NCI-H146 treated with DMSO at 0.1 percent for 48 hours (cell line): ENCODE data around the gene IGSF8.
"Not testable (repeated sequence)": the region's sequence is repeated elsewhere in the genome, so short reads cannot be mapped to it uniquely, and the experiment has no call there.

Experiments
- DNase-seq: peaks from one replicate; lab custom pipeline; 2025; ENCODE audit not compliant: unreplicated experiment; lab: John Stamatoyannopoulos, UW

The IGSF8 gene

DNA sequence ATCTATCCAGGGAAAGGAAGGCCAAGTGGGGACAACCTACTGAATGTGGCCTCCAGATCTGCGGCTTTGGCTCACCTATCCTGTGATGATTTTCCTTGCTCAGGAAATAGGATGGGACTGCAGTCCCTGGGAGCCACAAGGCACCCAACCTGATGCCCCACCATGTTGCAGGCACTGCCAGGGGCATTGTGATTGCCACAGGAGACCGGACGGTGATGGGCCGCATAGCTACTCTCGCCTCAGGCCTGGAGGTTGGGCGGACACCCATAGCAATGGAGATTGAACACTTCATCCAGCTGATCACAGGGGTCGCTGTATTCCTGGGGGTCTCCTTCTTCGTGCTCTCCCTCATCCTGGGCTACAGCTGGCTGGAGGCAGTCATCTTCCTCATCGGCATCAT lies 29.0 kb upstream of the IGSF8 start:
- DNase-seq, result no peak

DNA sequence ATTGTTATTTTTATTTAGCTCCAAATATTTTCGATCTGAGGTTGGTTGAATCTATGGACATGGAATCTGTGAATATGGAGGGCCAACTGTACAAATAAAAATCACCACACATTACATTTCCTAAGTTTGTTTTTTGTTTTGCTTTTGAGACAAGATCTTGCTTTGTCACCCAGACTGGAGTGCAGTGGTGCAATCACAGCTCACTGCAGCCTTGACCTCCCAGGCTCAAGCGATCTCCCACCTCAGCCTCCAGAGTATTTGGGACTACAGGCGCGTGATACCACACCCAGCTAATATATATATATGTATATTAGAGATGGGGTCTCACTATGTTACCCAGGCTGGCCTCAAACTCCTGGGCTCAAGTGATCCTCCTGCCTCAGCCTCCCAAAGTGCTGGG lies 27.9 kb upstream of the IGSF8 start:
- not testable (repeated sequence) for DNase-seq

DNA sequence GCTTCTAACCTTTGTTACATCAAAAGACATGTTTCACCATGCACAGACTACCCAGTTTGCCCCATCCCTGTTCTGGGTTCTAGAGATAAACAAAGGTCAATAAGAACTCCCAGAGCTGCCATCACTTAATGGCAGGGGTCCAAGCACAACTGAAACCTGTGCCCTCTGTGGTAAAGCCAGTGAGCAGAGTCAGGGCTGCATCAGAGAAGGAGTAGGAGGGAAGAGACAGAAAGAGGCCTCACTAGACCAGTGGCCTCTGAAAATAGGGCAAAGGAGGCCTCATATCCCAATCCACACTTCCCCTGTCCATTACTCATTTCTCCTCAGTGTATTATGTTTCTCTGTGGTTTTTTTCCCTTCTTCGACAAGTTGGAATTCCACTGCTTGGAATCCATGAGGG lies 27.3 kb upstream of the IGSF8 start:
- no peak for DNase-seq

DNA sequence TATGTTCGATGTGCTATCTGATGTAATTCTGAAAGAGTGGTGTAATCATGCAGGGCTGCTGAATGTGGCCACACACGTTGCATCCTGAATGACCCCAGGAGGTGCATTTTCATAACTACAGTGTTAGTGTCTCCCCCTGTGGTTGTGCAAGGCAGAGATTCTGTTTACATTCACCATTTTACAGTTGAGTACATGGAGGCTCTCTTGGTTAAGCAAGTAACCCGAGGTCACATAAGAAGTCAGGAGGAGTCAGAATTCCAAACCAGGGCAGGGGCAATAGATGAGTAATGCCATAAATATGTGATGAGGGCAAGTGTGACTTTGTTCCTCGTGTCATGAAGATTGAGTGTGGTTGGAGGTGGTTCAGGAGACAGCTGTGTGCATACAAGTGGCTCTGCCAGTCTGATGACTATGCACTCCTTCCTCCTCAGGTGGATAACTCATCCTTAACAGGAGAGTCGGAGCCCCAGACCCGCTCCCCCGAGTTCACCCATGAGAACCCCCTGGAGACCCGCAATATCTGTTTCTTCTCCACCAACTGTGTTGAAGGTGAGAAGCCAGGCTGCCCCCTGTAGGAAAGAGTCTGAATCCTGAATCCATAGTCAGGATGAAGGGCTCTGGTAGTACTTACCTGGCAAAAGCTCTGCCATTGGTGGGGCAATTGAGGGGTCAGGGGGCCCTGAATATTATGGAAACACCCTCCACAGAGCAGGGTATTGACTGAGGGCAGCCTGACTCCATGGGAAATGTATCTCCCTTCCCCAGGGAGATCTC lies 26.5 kb upstream of the IGSF8 start:
- no peak for DNase-seq

DNA sequence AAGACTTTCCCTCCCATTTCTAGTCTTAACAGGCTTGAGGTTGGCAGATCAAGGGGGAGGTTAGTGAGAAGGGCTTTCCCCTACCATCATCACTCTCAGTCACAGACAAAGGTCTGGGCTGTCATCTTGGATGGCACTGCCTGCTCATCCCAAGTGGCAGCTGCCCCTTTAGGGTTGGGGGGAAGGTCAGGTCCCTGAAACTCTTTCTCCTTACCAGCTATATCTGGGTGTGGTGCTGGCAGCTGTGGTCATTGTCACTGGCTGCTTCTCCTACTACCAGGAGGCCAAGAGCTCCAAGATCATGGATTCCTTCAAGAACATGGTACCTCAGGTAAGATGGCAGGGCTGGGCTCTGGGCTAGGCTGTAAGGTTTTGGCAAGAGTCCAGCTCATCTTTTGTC lies 25.3 kb upstream of the IGSF8 start:
- no peak for DNase-seq

DNA sequence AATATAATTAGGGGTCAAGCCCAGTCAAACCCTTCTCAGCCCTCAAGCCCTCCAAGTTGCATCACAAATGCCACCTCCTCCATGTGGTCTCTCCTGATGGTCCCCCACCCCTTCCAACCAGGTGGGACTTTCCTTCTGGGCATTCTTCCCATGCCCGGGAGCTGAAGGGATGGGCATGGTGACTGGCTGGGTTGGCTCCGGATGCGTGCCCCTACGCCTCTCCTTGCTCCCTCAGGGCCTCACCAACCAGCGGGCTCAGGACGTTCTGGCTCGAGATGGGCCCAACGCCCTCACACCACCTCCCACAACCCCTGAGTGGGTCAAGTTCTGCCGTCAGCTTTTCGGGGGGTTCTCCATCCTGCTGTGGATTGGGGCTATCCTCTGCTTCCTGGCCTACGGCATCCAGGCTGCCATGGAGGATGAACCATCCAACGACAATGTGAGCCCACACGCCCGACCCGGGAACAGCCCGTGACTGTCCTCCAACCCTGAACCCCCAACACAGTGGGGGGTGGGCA lies 24.6 kb upstream of the IGSF8 start:
- DNase-seq, result no peak

DNA sequence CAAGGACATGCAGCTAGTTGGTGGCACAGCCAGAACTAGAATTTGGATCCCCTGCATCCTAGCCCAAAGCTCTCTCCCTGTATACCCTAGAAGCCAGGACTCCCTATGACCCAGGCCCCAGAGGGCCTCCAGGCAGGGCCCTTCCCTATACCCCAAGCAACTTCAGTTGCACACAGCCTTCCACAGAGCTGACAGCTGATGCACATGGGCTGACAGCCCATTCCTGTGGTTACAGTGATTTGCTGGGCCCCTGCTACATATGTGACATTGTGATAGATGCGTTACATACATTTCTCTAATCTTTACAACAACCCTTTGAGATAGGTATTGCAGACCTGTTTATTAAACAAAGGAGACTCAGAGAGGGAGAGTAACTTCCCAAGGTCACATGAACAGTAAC lies 23.0 kb upstream of the IGSF8 start:
- DNase-seq, result no peak

DNA sequence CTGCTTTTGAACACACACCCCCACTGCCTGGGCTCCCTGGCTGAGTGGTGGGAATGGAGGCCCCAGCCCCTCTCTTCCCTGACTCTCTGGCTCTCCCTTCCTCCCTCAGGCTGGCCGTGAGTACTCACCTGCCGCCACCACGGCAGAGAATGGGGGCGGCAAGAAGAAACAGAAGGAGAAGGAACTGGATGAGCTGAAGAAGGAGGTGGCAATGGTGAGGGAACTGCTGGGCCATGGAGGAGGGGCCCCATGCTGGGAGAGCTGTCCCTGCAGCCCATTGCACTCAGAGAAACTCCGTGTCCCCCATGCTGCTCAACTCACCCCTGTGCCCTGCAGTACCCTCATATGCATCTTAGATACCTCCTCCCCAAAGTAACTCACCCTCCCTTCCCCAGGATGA lies 22.4 kb upstream of the IGSF8 start:
- no peak for DNase-seq

DNA sequence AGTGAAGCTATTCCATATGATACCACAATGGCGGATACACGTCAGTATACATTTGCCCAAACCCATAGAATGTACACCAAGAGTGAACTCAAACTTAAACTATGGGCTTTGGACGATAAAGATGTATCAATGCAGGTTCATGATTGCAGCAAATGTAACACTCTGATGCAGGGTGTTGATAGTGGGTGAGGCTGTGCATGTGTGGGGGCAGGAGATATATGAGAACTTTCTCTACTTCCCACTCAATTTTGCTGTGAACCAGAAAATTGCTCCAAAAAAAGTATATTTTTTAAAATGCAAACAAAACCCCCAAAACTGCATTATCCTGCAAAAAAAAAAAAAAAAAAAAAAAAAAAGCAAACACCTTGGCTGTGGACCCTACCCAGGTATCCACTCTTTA lies 20.5 kb upstream of the IGSF8 start:
- no peak for DNase-seq

DNA sequence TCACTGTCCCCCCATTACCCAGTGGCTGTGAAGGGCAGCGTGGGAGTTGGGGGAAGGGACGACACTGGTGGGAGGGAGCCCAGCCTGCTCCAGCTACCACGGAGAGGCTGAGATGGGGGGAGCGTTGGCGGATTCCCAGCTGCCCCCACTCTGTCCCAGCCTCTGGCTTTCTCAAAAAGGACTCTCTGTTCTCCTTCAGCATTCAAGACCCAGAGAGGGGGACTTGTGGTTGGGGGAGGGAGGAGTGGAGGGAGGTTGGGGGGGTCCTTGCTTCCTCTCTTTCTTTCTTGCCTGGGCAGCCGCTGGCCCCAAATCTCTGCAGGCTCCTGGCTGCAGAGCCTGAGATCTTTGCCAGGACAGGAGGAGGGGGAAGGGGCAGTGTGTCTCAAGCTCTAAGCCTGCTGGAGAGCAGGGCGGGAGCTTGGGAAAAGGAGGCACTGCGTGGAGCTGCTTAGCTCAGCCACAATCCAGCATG lies 19.3 kb upstream of the IGSF8 start:
- no peak for DNase-seq

DNA sequence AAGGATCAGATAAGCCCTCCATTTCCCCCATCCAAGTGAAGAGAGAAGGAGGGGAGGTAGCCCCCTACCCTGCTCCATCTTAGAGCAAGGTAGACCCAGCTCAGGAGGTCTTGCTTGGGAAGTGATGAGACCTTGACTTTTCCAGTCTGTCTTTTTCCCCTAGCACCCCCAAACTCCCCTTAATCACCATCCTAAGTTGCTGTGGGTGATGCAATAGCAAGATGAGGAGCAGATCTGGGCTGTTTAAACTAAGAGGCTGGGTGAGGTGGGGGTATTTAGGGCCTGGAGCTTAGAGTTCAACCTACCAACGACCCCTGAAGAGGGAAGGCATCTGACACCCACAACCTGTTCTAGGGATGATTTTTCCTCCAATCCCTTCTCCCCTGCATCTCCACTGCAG lies 18.9 kb upstream of the IGSF8 start:
- no peak for DNase-seq

DNA sequence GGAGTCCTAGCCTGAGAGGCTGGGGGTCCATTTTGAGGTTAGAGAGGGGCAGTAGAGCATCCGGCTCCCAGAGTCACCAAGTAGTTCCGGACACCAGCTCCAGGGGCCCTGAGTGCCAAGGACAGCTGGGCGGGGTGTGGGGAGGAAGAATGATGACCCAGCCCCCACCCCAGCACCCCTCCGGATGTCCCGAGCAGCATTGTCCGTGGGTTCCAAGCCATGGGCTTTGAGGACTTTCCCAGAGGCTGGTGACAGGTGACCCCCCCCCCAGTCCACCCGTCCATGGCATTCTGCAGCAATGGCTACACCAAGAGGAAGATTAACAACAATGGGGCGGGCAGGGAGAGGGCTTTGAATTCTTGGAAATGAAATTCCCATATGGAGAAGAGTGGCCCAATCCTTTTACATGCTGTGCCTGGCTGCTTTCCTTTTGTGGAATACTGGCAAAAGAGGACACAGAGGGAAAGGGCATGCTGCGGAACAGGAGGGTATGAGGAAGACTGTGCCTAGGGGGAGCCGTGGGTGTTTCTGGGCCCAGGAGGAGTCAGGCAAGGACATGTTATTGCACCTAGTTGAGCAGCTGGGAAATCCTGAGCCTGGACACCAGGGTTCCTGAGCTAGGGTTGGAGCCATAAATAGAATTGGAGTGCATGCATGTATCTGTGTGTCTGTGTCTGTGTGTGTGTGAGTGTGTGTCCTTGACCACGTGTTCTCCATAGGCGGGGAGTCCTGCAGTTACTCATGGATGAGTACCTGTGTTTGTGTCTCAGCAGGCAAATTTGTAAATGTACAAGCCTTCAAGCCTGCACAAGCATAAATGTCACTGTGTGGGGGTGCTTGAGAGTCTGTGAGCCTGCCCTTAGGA lies 18.1 kb upstream of the IGSF8 start:
- DNase-seq, result no peak

DNA sequence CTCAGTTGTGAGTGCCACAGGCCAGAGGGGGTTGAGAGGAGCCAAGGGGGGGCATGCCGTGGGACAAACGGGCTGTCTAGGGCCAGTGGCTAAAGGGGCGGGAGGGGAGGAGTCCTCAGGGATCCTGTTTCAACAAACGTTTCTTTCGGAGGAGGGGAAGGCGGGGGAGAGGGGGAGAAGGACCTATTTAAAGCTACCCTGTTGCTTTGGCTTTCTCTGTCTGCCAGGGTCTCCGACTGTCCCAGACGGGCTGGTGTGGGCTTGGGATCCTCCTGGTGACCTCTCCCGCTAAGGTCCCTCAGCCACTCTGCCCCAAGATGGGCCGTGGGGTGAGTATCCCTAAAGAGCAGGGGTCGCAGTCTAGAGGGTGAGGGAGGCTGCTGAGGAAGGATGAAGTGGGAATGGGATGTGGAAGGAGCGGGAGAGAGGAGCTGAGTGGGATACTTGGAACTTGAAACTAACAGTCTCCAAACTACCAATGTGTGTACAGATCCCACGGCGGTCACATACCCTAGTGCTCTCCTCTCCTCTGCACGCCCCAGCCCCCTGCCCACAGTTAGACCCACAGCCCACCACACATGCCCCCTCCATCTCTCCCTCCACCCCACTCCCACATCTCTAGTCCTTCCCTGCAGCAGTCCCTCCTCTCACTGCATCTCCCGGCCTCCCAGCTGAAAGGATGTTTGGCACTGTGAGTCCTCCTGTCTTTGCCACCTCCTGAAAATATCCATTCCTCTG lies 17.3 kb upstream of the IGSF8 start, which contains the start of gene ATP1A2:
Gene ATP1A2, plus strand, starts transcription at position 215 of the 738 bp plus-strand sequence. Its CDS starts 103 bp downstream, at position 318.
- no peak for DNase-seq

DNA sequence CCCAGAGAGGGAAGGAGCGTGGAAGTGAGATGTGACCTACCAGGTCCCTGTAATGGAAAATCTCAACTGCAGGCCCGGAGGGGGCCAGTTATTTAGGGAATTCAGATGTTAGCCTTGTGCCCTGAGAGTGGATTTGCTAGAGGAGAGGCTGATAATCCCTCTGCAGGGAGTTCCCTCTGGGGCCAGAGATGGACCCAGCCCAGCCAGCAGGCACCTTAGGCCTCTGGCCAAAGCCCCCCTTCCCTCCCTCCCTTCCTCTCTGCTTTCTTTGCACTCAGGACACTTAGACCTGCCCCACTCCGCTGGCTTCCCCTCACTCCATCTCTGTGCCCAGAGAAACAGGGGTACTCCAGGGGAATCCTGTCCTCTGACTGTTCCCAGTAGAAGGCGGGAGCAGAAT lies 15.7 kb upstream of the IGSF8 start:
- DNase-seq, result no peak

DNA sequence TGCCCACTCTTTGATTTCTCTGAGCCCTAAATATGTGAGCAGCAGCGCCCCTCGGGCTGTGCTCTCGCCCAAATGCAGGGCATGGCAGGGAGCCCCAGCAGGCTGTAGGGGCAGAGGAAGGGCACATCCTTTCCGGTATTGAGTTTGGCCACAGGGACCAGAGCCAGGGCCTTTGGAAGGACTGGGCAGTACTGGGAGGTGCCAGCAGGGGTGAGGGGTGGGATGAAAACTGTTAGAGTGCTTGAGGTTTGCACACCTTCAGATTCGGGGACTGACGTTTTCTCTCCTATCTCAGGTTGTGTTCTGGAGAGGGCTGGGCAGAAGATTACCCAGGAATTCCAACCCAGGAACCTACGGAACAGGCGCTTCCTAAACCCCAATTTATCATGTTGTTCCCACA lies 15.0 kb upstream of the IGSF8 start:
- DNase-seq, result no peak

DNA sequence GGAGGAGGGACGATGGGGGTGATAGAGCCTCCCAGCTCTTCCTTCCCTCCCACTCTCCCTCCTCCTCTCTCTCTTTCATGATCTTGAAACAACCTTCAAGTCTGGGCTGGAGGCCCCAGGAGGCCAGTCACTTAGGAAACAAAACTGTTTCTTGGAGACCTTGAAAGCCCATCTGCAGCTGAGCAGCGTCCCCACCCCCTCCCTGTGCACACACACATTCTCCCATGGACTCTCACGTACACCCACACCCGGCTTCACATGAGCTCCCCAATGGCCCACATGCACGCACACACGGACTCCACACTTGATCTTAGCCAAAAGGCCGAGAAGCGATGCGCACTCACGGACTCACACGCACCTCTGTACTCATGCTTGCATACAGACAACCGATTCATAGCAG lies 13.9 kb upstream of the IGSF8 start:
- no peak for DNase-seq

DNA sequence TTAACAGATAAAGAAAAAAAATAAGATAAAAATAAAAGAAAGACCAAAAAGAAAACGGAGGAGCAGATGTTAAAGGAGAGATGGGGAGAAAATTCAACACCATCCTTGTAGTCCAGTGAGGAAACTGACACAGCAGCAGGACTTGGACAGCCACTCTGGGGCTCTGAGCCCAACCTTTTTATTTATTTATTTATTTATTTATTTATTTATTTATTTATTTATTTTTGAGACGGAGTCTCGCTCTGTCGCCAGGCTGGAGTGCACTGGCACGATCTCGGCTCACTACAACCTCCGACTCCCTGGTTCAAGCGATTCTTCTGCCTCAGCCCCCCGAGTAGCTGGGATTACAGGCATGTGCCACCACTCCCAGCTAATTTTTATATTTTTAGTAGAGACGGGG lies 13.0 kb upstream of the IGSF8 start:
- DNase-seq, result not testable (repeated sequence)

DNA sequence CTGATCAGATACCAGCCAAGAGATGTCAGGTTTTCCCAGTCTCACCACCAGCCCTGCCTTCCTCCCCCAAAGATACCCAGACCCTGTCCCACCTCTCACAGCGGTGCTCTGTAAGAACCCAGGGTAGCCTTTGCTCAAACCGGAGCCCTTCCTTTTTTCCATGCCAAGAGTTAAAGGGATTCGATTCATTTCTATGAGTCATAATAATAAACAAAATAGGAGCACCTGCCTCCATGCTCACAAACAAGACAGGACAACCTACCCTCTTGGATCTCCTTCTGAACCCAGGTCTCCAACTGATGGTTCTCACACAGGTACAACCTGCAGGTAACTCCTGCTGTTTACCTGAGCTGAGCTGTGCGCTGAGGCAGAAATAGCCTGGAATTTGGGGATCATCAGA lies 11.3 kb upstream of the IGSF8 start:
- no peak for DNase-seq

DNA sequence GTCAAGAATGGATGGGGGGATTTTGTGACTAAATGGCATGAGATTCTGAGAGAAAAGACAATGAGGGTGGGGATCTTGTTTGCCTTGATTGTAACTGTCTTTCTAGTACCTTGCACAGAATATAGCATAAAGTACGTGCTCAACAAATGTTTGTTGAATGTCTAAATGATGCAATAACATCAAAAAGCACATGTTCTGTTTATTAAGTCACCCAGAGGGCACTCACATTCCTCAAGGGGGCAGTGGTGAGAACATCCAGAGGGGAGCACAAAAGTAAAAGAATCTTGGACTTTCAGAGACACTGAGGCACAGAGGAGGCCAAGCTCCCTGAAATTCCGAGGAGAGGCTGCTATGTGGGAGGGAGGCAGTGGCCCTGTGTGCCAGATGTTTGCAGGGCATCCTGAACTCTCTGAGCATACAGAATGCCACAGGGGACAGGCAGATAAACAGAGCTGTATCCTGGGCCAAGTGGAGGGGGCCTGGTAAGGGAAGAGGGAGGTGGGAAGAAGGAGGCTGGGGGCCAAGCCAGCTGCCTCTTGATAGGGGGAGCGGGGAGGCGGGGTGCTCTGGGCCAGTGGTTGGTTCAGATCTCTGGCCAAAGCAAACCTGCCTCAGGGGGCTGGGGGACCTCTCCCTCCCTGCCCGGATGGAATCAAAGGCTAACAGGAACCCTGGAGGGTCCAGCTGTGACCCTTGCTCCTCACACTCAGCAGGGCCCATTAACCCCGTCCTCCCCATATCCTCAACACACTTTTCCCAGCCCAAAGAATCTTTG lies 10.7 kb upstream of the IGSF8 start:
- no peak for DNase-seq

DNA sequence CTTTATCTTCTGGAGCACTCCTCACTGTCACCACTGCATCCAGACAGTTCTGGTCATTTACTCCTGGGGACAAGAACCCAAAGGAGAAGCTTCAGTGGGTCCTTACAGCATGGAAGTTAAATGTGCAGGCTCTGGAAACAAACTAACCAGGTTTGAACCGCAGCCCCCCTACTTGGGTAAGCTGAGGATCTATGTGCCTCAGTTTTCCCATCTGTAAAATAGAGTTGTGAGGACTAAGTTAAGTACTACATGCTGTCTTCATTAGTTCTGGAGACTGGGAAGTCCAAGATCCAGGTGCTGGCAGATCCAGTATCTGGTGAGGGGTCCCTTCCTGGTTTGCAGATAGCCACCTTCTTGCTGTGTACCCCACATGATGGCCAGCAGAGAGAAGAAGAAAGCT lies 9.1 kb upstream of the IGSF8 start:
- DNase-seq, result no peak

DNA sequence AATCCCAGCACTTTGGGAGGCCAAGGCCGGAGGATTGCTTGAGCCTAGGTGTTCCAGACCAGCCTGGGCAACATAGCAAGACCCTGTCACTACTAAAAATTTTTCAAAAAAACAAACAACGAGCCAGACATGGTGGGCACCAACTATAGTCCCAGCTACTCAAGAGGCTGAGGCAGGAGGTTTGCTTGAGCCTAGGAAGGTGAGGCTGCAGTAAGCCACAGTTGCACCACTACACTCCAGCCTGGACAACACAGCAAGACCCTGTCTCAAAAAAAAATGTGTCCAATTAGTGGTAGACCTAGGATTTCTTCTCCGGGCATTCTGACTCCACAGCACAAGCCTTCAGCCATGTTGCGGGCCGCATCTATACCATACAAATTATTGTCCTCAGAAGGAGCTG lies 6.7 kb upstream of the IGSF8 start:
- DNase-seq, result no peak
